GM21717 (cell line): Measurements from ENCODE around the gene TENM3.
"Not testable (repeated sequence)": the region's sequence is repeated elsewhere in the genome, so short reads cannot be mapped to it uniquely, and the experiment has no call there.

ENCODE experiments used
- ATAC-seq: cut with Tn5 transposase; IDR thresholded peaks from one replicate; pipeline ENCODE4 v1.9.1; 2021; ENCODE audit warnings: mild to moderate bottlenecking, moderate library complexity; ENCODE audit not compliant: unreplicated experiment

TENM3 gene

DNA sequence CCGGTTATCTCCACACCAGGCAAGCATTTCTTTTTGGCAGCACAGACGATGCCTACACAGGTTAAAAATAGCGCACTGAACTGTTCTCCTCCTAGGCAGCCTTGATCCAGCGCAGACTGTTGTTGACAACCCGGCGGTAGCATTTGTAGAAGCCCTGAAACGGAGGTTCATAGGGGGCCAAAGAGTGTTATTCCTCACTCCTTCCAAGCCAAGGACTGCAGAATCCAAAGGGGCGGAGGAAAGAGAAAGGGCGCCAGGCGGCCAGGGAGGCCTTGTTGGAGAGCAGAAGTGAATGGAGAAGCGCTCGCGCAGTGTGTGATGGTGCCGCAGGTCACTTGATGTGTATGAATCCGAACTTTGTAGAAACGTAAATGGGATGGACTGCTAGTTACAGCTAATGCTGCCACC, 82.7 kb downstream of the TENM3 start:
- no peak for ATAC-seq

DNA sequence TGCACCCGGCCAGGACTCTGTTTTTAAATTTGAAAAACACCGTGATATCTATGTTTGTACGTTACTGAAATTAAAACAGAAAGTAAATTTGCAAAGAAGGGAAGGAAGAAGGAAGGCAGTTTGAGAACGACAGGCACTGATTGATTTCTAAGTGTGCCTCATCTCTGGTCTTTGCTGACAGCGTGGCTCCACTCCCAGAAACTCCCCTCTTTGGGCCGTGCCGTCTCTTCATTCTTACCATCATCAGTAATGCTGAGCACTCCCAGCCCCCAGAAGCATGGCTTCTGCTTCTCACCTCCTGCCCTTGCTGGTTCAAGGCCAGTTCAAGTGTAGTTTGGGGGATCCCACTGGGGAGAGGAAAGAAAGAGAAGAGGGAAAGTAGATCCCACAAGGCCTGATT, 85.3 kb downstream of the TENM3 start:
- ATAC-seq = no peak

DNA sequence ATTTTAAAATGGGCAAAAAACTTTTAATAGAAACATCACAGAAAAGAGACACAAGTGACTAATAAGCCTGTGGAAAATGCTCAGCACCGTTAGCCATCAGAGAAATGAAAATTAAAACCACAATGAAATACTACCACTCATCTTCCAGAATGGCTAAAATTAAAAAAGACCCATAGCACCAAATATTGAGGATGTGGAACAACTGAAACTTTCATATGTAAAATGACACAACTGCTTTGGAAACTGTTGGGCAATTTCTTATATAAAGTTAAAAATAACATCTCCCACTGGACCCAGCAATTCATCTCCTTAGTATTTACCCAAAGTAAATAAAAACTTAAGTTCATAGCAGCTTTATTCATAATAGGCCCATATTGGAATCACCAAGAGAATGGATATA, 94.2 kb downstream of the TENM3 start:
- ATAC-seq = no peak

DNA sequence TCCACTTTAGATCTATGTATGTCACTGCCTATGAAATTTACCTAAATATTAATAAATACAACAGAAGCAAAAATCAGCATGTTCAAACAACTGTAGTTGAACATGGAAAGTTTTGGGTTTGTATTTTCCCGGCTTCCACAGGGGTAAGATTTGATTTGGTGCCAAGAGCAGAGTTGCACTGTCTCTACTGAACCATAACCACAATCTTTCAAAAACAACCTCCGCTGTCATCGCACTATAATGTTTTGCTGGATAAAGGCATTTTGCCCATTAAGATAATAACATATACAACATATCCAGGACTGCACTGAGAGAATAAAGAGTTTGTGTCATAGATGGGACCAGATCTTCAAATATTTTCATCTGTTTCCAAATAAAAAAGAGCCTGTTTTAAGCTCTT, 94.9 kb downstream of the TENM3 start:
- no peak for ATAC-seq

DNA sequence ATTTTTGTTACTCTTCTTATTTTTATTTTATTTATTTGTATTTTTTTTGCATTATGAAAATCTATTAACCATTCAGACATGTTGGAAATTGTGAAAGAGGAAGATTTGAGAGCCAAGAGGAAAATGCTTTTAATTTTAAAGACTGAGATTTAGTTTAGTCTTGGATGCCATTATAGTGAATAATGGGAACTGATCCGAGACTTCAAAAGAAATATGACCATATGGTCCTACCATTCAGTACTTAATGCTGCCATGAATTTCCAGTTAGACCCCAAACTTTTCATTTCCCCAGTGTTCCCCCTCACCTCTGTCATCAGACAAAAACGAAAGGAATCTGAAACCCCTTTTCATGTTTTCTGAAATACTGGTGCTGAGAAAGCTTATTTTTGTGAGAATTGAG, 95.5 kb downstream of the TENM3 start:
- no peak for ATAC-seq

DNA sequence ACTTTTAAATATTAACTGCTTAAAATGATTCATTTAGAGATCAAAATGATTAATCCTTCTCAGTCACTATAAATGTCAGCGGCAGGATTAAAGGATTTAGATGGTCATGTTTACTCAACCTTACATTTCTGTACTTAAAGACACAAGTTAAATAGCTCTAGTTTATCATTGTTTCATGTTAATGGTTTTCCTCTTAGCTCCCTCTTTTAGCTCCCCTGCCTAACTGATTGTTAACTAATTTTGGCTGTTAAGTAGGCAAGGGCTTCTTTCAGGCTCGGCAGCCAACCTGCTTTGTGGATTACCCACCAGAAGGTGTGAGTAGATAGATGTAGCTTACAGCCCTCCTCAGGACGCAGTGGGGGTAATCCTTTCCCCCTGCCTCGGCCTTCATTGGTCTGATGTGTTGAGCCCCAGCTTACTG, 96.0 kb downstream of the TENM3 start:
- ATAC-seq = no peak

DNA sequence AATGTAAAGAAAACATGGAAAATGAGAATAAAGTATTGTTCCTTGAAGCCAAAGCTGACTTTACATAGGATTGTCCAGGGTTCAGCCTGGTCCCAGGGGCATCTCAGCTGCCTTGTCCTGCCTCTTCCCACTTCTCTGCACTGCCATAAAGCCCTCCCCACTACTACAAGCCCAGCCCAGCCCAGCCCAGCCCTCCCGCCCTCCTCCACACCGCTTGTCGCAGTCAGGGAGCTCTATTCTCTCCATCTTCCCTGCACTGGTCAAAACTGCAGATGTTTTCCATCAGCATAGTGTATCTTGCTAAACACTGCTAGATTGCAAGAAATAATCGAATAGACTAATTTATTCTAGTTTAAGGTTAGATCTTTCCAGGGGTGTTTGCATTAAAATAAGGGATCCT, 100.3 kb downstream of the TENM3 start:
- no peak for ATAC-seq

DNA sequence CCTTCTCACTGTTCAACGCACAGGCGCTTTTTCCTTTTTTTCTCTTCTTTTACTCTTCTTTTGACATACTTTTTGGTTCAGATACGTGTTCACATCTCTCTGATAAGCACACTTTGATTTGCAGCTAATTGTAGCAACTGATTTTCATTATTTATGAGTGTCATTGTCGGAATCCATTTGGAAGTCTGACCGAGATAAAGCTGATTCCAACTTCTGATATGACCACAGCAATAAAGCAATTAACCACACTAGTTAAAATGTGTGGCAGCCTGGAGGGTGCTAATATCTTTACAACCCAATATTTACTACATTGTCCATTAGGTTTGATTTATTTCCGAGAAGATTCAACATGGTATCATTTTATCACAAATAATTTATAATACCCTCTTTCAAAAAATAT, 101.8 kb downstream of the TENM3 start:
- ATAC-seq = no peak

DNA sequence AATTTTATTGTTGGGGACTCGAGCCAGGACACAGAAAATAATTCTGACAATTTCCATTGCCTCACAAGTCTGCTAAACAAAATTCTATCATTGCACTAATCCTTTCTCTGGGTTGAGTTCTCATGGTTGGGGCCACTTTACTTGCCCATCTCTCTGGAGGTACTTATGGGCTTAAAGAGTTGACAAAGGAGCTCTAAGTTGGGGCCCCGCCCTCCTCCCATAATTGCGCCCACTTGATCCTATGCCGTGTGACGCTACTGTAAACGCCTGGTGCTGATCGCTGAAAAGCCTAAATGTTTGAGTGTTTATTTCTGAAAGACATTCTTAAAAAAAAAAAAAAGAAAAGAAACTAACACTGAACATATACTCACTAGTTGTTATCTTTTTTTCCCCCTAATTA, 103.0 kb downstream of the TENM3 start:
- no peak for ATAC-seq

DNA sequence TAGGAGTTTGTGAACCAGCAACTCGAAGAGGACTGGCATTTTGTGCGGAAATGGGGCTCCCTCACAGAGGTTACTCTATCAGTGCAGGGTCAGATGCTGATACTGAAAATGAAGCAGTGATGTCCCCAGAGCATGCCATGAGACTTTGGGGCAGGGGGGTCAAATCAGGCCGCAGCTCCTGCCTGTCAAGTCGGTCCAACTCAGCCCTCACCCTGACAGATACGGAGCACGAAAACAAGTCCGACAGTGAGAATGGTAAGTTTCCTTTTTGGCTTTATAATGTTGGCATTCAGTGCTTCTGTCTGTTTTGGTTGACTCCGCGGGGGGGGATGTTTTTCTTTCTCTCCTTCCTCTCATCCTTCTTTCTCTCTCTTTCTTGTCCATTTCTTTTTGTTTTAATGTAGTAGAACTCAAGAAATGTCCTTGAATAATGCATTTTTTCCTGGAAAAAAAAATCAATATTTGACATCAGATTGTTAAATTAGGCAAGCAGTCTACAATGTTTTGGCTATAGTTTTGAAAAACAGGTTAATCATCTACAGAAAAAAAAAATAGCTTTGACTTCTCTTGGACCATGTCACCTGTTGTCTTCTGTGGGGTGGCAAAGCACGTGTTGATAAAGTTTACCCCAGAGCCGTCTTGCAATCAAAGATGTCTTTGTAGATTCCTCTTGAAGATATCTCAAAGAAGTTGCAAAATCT, 103.6 kb downstream of the TENM3 start:
- no peak for ATAC-seq

DNA sequence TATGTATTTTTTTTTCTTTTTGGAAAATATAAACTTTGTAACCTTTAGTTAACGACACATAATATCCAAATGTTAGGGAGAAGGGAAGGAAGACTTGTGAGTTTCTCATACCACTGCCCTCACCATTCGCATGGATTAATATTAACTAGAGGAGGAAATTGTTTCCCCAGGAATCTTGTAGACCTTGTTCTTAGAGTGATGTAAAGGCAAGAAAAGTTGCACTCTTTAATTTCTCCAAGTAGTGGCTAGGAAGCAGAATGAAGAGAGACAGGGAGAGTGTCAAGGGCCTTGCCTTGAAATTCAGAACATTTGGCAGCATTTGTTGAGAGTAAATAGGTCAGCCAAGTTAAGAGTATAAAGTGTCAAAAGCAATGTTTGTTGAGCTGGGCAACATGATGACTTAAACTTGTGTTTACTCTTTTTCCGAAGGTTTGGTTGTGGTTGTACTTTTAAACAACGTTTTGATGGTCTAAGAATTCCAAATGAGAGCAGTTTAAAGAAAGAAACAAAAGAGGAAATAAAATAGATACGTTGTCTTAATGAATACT, 105.7 kb downstream of the TENM3 start:
- no peak for ATAC-seq

DNA sequence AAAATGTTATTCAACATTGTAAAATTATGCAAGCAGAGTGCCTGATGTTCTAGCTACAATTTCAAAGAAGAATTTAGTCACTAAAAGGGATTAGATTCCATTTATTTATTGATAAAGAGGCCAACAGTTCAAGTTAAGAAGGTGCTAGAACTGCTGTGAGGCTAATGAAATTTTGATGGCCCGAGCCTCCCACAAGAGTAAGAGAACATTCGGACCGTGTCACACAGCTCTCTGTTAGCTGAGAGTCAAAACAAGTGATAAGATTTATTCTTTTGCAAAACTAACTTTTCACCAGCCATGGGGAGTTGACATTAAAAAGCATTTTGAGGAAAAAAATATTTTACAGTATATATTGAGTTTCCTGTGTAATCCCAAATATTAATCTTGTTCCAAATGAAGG, 106.8 kb downstream of the TENM3 start:
- ATAC-seq = no peak

DNA sequence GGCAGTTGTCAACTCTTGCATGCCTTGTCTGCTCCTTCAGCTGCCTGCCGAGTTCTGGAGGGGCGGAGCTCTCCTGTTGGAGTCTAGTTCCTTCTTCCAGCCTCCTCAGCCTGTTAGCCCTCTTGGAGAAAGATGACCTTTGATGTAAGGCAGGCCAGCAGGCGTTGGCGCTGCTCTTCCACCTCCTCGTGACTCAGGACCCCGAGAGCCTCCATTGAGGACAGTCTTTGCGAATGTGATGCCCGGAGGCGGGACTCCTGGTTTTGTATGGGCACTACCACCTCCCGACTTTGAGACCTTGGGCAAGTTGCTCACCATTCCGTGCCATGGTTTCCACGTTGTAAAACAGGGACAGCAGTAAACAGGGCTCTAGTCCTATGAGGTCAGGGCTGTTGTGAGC, 108.3 kb downstream of the TENM3 start:
- ATAC-seq = no peak

DNA sequence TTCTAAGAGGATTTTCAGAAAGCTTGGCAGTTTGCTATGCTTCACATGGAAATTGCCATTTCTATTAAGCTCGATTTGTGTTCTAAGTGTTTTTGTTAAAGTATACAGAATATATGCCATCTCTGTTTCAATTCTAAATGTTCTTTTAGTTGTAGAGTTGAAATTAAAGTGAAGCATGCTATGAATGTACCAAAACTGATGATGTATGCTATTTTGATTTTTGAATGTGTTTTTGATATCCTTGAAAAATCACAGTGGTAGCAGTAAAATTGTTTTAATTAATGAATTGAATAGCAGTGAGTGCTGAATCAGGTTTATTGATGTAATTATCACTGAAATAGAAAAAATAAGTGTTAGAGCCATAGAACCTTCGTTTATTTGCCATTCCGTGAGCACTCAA, 110.9 kb downstream of the TENM3 start:
- no peak for ATAC-seq

DNA sequence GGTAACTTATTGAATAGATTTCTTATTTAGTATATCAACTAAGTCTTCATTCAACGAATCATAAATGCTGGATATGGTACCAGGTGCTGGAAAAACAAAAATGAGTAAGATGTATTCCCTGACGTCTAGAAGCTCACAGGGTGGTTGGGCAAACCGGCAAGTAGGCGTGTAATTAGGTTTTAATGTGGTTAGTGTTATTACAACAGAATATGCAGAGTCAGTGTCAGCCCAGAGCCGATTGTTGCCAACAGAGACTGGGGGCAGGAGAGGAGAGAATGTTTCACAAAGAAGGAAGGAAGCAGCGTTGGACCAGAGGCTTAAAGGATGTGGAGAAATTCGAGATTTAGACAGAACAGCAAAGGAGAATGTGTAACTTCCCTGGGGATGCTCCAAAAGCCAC, 111.7 kb downstream of the TENM3 start:
- ATAC-seq = no peak

DNA sequence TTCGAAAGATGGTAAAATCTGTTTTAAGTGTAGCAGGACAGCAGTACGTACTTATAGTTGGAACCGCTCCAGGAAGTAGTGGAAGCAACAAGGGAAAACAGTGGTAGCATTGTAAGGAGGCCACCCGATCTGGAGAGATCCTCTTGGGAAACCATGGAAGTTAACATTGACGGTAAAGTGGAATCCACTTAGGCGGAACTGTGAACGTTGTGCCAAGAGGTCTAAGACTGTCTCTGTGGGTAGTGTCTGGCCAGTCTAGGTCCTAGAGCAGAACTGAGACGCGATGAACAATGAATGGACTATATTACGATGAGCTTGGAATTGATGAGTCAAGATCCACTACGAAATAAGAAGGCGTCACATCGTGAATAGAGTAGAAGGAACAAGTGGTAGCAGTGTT, 124.0 kb downstream of the TENM3 start:
- ATAC-seq = no peak

DNA sequence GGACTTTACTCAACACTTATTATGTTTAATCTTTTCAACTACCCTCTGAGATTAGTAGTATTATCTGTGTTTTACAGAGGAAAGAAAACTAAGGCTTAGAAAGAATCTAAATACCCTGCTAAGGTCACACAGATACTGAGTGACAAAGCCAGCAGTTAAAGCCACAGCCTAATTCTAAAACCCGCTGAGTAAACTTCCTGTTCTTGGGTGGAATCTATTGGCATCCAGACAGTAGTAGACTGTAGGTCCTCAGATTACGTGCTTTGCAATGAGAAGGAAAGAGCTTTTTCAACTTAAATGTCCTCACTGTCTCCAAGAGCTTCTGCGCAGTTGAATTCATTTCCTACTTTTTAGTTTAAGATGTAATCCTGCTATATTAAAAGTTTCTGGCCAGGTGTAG, 126.0 kb downstream of the TENM3 start:
- no peak for ATAC-seq

DNA sequence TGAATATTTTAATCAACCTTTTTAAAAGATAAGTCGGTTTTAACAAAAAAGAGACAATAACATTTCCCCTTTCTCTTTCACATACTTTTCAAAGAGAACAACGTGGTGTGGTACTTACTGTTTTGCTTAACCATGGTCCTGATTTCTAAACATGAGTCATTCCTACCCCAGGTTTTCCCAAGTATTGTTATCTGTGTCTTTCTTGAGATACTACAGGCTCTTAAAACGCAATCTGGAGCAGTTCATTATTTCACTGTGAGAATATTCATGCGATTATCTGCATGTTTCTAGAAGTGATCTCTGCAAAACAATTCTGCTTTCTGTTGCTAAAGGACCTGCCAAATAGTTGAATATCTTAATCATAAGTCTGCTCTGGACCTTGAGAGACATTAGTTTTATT, 127.3 kb downstream of the TENM3 start:
- no peak for ATAC-seq

DNA sequence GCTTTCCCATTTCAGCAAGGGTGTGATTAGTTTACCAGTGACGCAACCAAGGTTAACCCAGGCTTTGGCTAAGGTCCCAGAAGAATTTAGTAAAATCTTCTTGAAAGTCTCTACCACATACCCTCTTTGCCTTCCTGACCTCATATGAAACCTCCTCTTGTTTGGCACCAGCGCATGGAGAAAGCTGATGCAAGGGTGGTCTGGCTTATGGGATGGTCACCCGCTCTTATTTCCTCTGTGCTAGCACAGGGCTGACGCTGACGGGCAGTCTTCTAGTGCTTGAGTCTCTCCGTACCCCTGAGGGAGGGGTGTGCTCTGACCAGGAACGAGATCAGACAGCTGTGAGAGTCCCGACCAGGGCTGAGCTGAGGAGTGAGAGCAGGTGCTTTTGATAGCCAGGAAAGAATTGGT, 137.6 kb downstream of the TENM3 start:
- no peak for ATAC-seq

DNA sequence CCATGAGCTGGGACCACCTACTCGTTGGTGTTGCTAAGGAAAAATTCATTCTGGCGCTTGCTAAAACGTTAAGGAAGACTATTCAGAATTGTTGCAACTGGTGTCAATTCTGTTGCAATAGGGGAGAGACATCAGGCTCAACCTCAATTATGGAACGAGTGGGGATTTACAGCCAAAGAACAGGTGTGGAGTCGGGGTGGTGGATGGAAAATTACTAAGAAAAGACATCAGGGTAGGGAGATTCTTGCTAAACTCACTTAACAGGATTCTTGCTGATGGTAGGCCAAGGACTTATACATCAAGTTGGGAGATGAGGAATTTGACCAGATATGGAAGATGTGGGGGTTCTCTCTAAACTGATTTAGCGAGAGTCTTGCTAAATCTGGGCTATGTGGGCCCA, 139.7 kb downstream of the TENM3 start:
- ATAC-seq = no peak

DNA sequence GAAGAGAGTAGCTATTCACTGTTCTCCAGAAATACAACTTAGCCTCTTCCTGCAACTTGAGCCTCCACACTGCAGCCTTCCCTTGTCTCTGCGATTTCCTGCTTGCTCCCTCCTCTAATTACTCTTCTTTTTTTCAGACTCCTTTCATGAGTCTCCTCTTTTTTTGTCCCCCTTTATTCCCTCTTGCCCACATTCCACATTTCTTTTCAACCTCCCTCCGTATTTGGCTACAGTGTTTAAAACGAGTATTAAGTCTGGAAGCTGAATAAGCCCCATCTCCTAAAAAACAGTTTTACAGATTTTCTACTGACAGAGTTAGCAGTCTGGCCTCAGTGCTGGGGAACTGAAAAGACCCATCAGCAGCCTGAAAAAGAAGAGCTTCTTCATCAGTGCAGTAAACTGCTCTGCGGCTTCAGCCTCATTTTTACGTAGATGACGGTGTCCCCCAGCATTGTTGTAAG, 141.5 kb downstream of the TENM3 start:
- ATAC-seq = no peak

DNA sequence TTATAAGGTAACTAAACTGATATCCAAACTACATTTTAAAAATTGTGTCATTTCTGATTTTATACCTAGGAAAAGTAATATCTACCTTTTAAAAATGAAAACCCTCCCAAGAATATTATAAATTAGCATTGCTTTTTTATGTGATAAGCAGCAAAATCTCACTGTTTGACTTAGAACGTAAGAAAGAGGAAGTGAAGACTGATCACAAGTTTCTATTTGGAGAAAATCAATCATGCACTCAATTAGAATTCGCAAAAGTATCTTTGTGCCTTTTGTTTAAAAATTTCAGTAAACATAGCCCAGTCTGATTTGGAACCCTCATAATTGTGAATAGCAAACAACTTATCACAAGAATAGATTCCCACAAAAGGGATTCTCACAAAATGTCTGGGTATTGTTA, 142.7 kb downstream of the TENM3 start:
- ATAC-seq = peak; percentile 61

DNA sequence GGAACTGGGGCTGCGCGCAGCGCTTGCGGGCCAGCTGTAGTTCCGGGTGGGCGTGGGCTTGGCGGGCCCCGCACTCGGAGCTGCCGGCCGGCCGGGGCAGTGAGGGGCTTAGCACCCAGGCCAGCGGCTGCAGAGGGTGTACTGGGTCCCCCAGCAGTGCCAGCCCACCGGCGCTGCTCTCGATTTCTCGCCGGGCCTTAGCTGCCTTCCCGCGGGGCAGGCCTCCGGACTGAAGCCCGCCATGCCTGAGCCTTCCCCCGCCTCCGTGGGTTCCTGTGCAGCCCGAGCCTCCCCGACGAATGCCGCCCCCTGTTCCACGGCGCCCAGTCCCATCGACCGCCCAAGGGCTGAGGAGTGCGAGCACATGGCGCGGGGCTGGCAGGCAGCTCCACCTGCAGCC, 143.4 kb downstream of the TENM3 start:
- not testable (repeated sequence) for ATAC-seq
